Type B pancreatic cell (in vitro differentiated cells): ENCODE results near the gene UBE2Q1. TPM values are rescaled to one million over a fixed set of nuclear protein-coding genes. Genes with fewer than 3 reads are reported as not detected.

Experiments used
- DNase-seq: peaks from one replicate; pipeline ENCODE4 v3.0.0; 2021; ENCODE audit warnings: mixed read lengths; ENCODE audit not compliant: unreplicated experiment; ENCODE audit errors: extremely low spot score
- H3K27ac Mint-ChIP-seq: 2 replicates; pipeline ENCODE4 v1.8.0; 2021; ENCODE audit warnings: mild to moderate bottlenecking, mixed read lengths
- H3K27me3 Mint-ChIP-seq: 2 replicates; pipeline ENCODE4 v1.8.0; 2021; ENCODE audit warnings: mixed read lengths
- H3K36me3 Mint-ChIP-seq: 2 replicates; pipeline ENCODE4 v1.8.0; 2021; ENCODE audit warnings: mixed read lengths
- H3K4me1 Mint-ChIP-seq: one replicate; pipeline ENCODE4 v1.8.0; 2021; ENCODE audit warnings: mixed read lengths; ENCODE audit not compliant: unreplicated experiment
- H3K4me3 Mint-ChIP-seq: 2 replicates; pipeline ENCODE4 v1.8.0; 2021; ENCODE audit warnings: mild to moderate bottlenecking, mixed read lengths
- H3K9me3 Mint-ChIP-seq: 2 replicates; pipeline ENCODE4 v1.8.0; 2021; ENCODE audit warnings: mixed read lengths
- CTCF ChIP-seq: fragments of 200-600 bp; sonication (generic); conservative IDR thresholded peaks from 2 replicates; pipeline ENCODE4 v1.5.0; 2021; ENCODE audit warnings: antibody characterized with exemption, mild to moderate bottlenecking
- total RNA-seq: library from RNA; stranded (reverse); gene quantifications from 2 replicates; pipeline ENCODE4 v1.2.1, GENCODE V29; 2021; ENCODE audit warnings: low replicate concordance

UBE2Q1 gene
- total RNA-seq, 1 donor from 2014 or later = 73.9 TPM

GRCh38 chr1:154584267-154584994 lies 26.0 kb upstream of the UBE2Q1 start:
- TF ChIP-seq CTCF = no peak
- Mint-ChIP-seq H3K27me3 (no peaks in the 10 kb centered on the region), H3K36me3 (peaks cover 44% of the 10 kb centered on the region), H3K9me3 (no peaks in the 10 kb centered on the region), H3K27ac (peak overlapping the region; percentile 92), H3K4me1 (no peaks in the 10 kb centered on the region), H3K4me3 (no peak overlapping the region)
- DNase-seq = no peak

GRCh38 chr1:154583773-154584172 lies 25.3 kb upstream of the UBE2Q1 start:
- Mint-ChIP-seq H3K27ac (no peak overlapping the region), H3K27me3 (no peaks in the 10 kb centered on the region), H3K9me3 (no peaks in the 10 kb centered on the region), H3K4me1 (no peaks in the 10 kb centered on the region), H3K4me3 (no peak overlapping the region), H3K36me3 (peaks cover 42% of the 10 kb centered on the region)
- DNase-seq = no peak
- TF ChIP-seq CTCF = no peak

GRCh38 chr1:154582885-154583284 lies 24.4 kb upstream of the UBE2Q1 start:
- no peak for TF ChIP-seq CTCF
- Mint-ChIP-seq H3K4me1 (no peaks in the 10 kb centered on the region), H3K4me3 (no peak overlapping the region), H3K9me3 (no peaks in the 10 kb centered on the region), H3K36me3 (peaks cover 37% of the 10 kb centered on the region), H3K27me3 (no peaks in the 10 kb centered on the region), H3K27ac (no peak overlapping the region)
- DNase-seq = no peak

GRCh38 chr1:154581766-154582165 lies 23.3 kb upstream of the UBE2Q1 start:
- Mint-ChIP-seq H3K4me3 (no peak overlapping the region), H3K27ac (no peak overlapping the region), H3K9me3 (no peaks in the 10 kb centered on the region), H3K27me3 (no peaks in the 10 kb centered on the region), H3K4me1 (no peaks in the 10 kb centered on the region), H3K36me3 (peaks cover 28% of the 10 kb centered on the region)
- no peak for DNase-seq
- no peak for TF ChIP-seq CTCF

- no peak for DNase-seq
- no peaks in the 10 kb centered on the region for H3K27me3 Mint-ChIP-seq
- H3K27ac Mint-ChIP-seq = peak overlapping the region; percentile 9
- H3K9me3 Mint-ChIP-seq = no peaks in the 10 kb centered on the region
- peaks cover 11% of the 10 kb centered on the region for H3K4me1 Mint-ChIP-seq
- H3K4me3 Mint-ChIP-seq = no peak overlapping the region
- peaks cover 10% of the 10 kb centered on the region for H3K36me3 Mint-ChIP-seq
- no peak for TF ChIP-seq CTCF
Observed at GRCh38 chr1:154579374-154579773, 20.9 kb upstream of the UBE2Q1 start.
